Middle frontal gyrus (tissue), 1 donor: ENCODE results near the gene CASP14.
"Not testable (repeated sequence)": the region's sequence is repeated elsewhere in the genome, so short reads cannot be mapped to it uniquely, and the experiment has no call there.

ENCODE experiments used
- DNase-seq: peaks from one replicate; pipeline ENCODE4 v3.0.0-alpha.2; 2015; ENCODE audit warnings: low spot score; ENCODE audit errors: extremely low spot score

The CASP14 gene, protein sequence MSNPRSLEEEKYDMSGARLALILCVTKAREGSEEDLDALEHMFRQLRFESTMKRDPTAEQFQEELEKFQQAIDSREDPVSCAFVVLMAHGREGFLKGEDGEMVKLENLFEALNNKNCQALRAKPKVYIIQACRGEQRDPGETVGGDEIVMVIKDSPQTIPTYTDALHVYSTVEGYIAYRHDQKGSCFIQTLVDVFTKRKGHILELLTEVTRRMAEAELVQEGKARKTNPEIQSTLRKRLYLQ

DNA sequence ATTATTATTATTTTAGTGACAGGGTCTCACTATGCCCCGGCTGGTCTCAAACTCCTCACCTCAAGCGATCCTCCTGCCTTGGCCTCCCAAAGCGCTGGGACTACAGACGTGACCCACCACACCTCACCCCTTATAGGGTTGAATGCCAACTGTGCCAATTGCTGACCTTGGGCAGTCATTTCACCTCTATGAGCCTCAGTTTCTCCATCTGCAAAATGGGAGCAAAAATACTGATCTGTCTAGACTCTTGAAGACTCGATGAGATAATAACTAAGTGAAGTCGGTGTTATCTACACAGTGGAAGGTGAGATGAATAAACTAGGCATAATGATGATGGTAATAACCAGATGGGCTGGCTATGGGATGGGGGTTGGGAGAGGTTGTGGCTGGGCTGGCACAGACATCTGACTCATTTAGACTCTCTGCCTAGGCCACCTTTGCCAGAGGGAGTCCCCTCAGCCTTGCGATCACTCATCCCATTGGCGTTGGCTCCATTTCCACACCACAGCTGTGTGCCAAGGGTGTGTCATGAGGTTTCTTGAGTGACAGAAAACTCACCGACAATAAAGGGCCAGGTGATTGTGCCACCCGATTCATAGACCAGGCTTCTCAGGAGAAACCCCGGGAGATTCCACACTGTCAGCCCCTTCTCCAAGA, at the start of gene CASP14:
Gene CASP14, plus strand, starts transcription at position 596 of the 657 bp plus-strand sequence. CDS start 2,772 bp downstream, outside the sequence.
- DNase-seq: no peak

- no peak for DNase-seq
Measured at GRCh38 chr19:15008308-15008707, 41.0 kb upstream of the CASP14 start.

- DNase-seq: no peak
Measured at GRCh38 chr19:15010501-15011300, 38.6 kb upstream of the CASP14 start.

GRCh38 chr19:15014579-15014978, 34.7 kb upstream of the CASP14 start:
- no peak for DNase-seq

GRCh38 chr19:15015946-15016542, 33.2 kb upstream of the CASP14 start:
- DNase-seq: no peak

- not testable (repeated sequence) for DNase-seq
Measured at GRCh38 chr19:15018836-15019235, 30.4 kb upstream of the CASP14 start.

DNA sequence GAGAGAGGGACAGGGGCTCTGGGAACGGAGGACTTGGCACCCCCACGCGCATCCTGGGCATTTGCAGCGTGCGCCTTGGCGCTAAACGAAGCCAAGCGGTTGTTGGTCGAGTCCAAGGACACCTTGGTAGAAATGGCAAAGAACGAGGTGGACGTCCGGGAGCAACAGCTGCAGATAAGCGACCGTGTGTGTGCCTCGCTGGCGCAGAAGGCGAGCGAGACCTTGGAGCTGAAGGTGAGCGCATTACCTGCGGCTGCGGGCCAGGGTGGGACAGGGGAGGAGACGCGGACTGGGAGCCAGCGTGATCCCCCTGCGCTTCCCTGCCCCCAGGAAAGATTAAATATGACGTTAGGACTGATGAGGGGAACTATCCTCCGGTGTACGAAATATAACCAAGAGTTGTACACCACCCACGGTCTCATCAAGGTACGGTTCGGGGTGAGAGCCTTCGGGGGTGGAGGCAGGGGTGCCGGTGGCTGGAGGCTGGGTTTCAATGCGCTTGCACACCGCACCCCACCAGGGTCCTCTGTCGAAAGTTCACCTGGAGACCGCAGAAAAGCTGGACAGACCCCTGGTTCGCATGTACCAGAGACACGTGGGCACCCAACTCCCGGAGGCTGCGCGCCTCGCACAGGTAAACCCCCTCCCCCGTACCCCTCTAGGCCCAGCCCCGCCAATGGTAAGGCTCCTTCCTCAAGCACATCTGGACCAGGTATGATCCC, 27.8 kb upstream of the CASP14 start:
- no peak for DNase-seq

- DNase-seq: no peak
Measured at GRCh38 chr19:15022752-15023151, 26.5 kb upstream of the CASP14 start.

DNA sequence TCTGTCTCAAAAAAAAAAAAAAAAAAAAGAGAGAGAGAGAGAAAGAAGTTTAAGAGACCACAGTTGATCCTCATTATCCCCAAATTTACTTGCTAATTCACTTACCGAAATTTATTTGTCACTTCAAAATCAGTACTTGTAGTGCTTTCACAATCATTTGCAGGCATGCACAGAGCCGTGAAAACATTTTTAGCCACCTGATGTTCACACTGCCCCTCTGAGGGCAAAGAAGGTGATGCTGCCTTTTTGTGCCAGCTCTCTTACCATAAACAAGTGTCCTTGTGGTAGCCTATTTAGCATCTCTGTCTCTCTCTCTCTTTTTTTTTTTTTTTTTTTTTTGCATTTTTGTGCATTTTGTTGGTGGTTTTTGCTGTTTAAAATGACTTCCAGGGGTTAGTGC, 24.1 kb upstream of the CASP14 start:
- DNase-seq: no peak

GRCh38 chr19:15028490-15028889, 20.8 kb upstream of the CASP14 start:
- no peak for DNase-seq

DNA sequence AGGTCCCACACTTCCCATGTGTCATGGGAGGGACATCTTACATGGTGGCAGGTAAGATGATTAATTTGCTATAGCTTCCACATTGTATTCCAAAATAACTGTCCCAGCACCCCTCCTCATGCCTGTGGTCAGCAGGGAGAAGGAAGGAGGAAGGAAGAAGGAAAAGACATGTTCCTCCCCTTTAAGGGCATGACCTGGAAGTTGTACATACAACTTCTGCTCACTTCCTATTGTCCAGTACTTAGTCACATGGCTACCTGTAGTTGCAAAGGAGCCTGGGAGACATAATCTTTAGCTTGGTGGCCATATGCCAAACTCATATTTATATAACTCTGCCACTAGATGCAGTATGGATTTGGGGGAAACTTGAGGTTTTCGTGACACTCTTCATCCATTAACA, 17.6 kb upstream of the CASP14 start:
- DNase-seq: no peak

DNA sequence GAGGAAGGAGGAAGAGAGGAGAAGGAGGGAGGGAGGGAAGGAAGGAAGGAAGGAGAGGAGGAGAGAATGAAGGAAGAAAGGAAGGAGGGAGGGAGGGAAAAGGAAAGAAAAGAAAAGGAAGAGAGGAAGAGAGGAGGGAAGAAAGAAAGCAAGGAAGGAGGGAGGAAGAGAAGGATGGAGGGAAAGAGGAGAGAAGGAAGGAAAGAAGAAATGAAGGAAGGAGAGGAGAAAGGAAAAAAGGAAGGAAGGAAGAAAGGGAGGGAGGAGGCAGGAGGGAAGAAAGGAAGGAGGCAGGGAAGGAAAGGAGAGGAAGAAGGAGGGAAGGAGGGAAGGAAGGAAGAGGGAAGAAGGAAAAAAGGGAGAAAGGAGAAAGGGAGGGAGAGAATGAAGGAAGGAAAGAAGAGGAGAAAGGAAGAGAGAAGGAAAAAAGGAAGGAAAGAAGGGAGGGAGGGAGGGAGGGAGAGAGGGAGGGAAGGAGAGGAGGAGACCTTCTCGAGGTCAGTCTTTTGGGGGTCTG, 13.4 kb upstream of the CASP14 start:
- no peak for DNase-seq

DNA sequence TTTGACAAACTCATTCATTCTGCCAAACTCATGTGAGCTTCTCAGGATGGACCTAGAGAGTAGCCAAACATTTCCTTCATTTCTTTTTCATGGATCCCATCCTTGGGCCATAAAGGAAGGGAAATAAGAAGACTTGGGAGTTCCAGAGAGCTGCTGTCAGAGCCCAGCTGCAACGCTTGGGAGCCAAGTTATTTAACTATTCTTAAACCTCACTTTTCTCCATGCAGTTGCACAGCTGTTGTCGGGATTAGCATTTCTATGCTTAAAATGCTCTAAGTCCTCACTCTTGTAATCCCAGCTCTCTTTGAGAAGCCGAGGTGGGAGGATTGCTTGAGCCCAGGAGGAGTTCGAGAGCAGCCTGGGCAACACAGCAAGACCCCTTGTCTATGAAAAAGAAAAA, 11.7 kb upstream of the CASP14 start:
- no peak for DNase-seq

- DNase-seq: no peak
Measured at GRCh38 chr19:15038294-15038693, 11.0 kb upstream of the CASP14 start.

- DNase-seq: no peak
Measured at GRCh38 chr19:15042003-15042402, 7.3 kb upstream of the CASP14 start.

GRCh38 chr19:15042826-15043225, 6.5 kb upstream of the CASP14 start:
- DNase-seq: no peak

DNA sequence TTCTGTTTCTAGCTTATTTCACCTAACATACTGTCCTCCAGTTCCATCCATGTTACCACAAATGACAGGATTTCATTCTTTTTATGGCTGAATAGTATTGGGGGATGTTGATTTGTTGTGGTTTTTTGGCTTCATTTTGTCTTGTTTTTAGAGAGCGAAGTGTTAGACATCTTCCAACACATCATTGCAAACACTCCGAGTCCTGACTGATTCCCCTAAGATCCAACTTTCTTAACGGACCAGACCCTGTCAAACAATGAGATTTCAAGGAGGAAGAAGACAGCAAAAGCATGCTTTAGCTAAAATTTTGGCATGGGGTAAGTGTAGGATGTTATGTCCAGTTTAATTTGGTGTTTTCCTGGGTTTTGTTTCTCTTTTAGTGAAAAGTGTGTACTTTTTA, 3.8 kb upstream of the CASP14 start:
- no peak for DNase-seq

DNA sequence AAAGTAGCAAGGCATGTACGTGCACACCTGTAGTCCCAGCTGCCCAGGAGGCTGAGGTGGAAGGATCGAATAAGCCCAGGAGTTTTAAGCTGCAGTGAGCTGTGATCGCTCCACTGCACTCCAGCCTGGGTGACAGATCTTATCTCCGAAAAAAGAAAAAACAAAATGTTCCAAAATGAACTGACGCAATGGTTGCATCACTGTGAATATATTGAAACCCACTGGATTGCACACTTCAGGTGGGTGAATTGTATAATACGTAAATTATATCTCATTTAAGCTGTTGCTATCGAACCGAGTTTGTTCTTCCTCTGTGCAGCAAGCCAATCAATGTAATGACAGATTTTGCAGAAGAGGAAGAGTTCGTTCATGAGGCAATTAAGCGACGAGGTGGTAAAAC, 1.6 kb upstream of the CASP14 start:
- no peak for DNase-seq

GRCh38 chr19:15048128-15048527, 1.2 kb upstream of the CASP14 start:
- DNase-seq: no peak

- no peak for DNase-seq
Measured at GRCh38 chr19:15050639-15051038, 1.4 kb downstream of the CASP14 start.

- DNase-seq: no peak
Measured at GRCh38 chr19:15062036-15062435, 12.8 kb downstream of the CASP14 start.
